Stimulated activated naive CD8-positive, alpha-beta T cell treated with anti-CD3 and anti-CD28 coated beads, Interleukin-15, Interleukin-2, amounts not matched to agents 100 ng/mL and 50 ng/mL, for 24 hours (primary cell): ENCODE data around the gene SNX3.

ENCODE experiments used
- H3K27ac Mint-ChIP-seq: one replicate; pipeline ENCODE4 v1.8.0; 2021; ENCODE audit warnings: mild to moderate bottlenecking, mixed read lengths
- H3K27me3 Mint-ChIP-seq: one replicate; pipeline ENCODE4 v1.8.0; 2021; ENCODE audit warnings: mixed read lengths
- H3K36me3 Mint-ChIP-seq: one replicate; pipeline ENCODE4 v1.8.0; 2021; ENCODE audit warnings: low read depth, mixed read lengths
- H3K4me1 Mint-ChIP-seq: one replicate; pipeline ENCODE4 v1.8.0; 2021; ENCODE audit warnings: low read depth, mixed read lengths
- H3K4me3 Mint-ChIP-seq: one replicate; pipeline ENCODE4 v1.8.0; 2021; ENCODE audit warnings: mild to moderate bottlenecking, mixed read lengths
- H3K9me3 Mint-ChIP-seq: one replicate; pipeline ENCODE4 v1.8.0; 2021; ENCODE audit warnings: mixed read lengths

Gene SNX3

GRCh38 chr6:108174371-108175175, 86.3 kb downstream of the SNX3 start:
- peaks cover 25% of the 10 kb centered on the region for H3K4me1 Mint-ChIP-seq
- no peaks in the 10 kb centered on the region for H3K9me3 Mint-ChIP-seq
- H3K4me3 Mint-ChIP-seq: no peak overlapping the region
- no peaks in the 10 kb centered on the region for H3K36me3 Mint-ChIP-seq
- H3K27me3 Mint-ChIP-seq: peaks cover 94% of the 10 kb centered on the region
- H3K27ac Mint-ChIP-seq: no peak overlapping the region

GRCh38 chr6:108171918-108172516, 88.8 kb downstream of the SNX3 start:
- H3K4me3 Mint-ChIP-seq: no peak overlapping the region
- no peaks in the 10 kb centered on the region for H3K9me3 Mint-ChIP-seq
- peaks cover 43% of the 10 kb centered on the region for H3K4me1 Mint-ChIP-seq
- H3K36me3 Mint-ChIP-seq: no peaks in the 10 kb centered on the region
- H3K27me3 Mint-ChIP-seq: peaks cover 87% of the 10 kb centered on the region
- no peak overlapping the region for H3K27ac Mint-ChIP-seq

DNA sequence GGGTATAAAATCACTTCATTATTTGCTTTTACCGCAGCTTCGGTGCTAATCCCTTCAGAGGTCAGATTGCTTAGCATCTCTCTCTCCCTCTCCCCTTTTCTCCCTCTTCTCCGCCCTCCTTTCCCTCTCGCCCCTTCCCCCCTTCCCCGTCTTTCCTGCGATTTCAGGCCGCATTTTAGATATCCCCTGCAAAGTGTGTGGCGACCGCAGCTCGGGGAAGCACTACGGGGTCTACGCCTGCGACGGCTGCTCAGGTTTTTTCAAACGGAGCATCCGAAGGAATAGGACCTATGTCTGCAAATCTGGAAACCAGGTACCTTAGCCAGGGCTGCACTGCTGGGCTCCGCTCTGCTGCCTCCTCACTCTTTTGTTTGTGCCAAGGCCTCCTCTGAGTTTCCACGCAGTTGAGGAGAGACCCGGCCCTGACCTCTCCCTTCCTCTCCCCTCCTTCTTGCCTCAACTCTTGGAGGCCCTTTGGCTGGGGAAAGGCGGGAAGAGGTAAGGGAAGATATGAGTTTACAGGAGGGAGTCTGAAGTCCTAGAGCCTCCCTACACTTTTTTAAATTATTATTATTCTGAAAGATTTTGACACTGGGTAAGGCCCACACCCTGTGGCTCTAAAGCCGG, 89.4 kb downstream of the SNX3 start:
- Mint-ChIP-seq H3K27ac (no peak overlapping the region), H3K4me1 (peaks cover 46% of the 10 kb centered on the region), H3K4me3 (no peak overlapping the region), H3K27me3 (peaks cover 87% of the 10 kb centered on the region), H3K36me3 (no peaks in the 10 kb centered on the region), H3K9me3 (no peaks in the 10 kb centered on the region)

DNA sequence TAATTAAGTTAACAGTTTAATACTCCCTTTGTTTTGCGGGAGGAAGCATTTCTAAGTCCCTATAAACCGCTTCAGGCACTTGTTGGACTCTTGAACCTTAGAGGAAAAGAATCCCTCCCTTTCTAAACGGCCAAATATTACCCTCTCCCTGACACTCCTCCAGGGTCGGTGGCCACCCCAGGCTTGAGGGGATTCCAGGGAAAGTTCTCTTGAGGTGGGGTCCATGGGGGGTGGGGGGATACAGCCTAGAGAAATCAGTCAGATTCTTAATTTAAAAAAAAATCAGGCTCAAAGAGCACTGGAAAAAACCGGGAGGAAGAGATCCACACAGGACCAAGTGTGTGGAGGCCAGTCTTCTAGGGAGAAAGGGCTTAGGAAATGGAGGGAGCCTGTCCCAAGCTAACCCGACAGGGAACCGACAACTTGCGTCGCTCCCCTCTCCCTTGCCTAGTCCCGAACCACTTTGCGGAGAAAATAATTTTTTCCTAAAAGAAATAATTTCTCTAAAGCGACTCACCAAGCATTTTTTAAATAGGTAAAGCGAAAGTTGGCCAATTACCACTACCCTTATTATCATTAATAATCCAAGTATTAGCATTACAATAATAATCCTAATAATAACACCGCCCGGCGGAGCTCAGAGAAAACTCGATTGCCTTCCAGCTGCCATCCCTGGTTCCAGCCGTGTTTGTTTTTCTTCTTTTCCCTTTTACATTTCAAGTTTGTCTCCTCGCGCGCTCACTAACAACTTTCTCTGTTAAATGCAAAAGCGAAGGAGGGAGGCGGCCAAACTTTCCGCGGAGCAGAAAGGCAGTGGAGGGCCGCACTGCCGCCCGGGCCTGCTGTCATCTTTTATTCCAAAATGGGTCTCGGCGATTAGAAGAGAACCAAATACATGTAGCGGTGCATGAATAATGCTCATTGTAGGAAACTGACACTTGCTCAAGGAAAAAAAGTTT, 90.2 kb downstream of the SNX3 start:
- Mint-ChIP-seq H3K27ac (no peak overlapping the region), H3K9me3 (no peaks in the 10 kb centered on the region), H3K27me3 (peaks cover 87% of the 10 kb centered on the region), H3K4me3 (peak overlapping the region; percentile 6), H3K36me3 (no peaks in the 10 kb centered on the region), H3K4me1 (peaks cover 48% of the 10 kb centered on the region)

DNA sequence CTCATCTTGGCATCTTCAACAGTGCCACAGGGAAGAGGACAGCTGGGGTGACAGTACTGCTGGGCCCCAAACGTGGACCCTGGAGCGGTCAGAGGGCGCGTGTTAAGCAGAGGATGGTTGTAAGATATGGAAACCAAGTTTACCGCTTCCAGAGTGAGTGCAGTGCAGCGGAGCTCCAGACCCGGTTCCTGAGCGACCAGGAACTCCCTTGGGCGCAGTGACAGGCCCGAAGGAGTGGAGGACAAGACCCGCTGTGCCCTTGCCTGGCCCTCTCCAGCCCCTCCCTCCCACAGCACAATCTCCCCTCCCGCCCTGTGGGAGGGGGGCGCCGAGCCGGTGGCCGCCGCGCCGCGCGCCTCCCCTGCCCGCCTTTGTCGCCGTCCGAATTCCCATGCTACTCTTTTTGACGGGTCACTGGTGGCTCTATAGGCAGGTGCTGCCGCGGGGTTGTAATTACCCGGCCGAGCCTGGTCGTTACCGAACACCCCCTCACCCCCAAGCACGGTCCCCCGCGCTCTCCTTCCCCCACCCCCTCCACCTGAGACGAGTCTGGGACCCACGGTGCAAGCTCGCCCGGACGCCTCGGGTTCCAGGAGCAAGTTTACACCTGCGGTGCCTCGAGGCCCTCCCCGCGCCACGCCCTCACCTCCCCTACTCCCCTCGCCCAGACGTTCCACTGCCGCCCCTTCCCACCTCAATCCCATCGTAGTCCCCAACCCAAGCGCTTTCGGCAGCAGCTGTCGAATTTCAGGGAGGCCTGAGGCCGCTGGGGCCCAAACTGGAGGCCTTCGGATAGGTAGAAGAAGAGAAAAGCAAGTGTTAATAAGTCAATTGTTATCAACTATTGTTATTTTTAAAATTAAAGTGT, 91.1 kb downstream of the SNX3 start:
- Mint-ChIP-seq H3K4me3 (peak overlapping the region; percentile 65), H3K27me3 (peaks cover 87% of the 10 kb centered on the region), H3K27ac (no peak overlapping the region), H3K4me1 (peaks cover 51% of the 10 kb centered on the region), H3K36me3 (no peaks in the 10 kb centered on the region), H3K9me3 (no peaks in the 10 kb centered on the region)

GRCh38 chr6:108168501-108169463, 92.1 kb downstream of the SNX3 start:
- H3K4me1 Mint-ChIP-seq: peaks cover 54% of the 10 kb centered on the region
- H3K9me3 Mint-ChIP-seq: no peaks in the 10 kb centered on the region

GRCh38 chr6:108168090-108168463, 92.8 kb downstream of the SNX3 start:
- H3K27me3 Mint-ChIP-seq: peaks cover 91% of the 10 kb centered on the region
- peaks cover 56% of the 10 kb centered on the region for H3K4me1 Mint-ChIP-seq
- H3K27ac Mint-ChIP-seq: no peak overlapping the region
- H3K36me3 Mint-ChIP-seq: no peaks in the 10 kb centered on the region
- H3K9me3 Mint-ChIP-seq: no peaks in the 10 kb centered on the region
- peak overlapping the region; percentile 62 for H3K4me3 Mint-ChIP-seq

More at GRCh38 chr6:108168501-108169463, 92.1 kb downstream of the SNX3 start:
- Mint-ChIP-seq H3K36me3 (no peaks in the 10 kb centered on the region), H3K27ac (no peak overlapping the region), H3K27me3 (peaks cover 90% of the 10 kb centered on the region), H3K4me3 (peak overlapping the region; percentile 65)

DNA sequence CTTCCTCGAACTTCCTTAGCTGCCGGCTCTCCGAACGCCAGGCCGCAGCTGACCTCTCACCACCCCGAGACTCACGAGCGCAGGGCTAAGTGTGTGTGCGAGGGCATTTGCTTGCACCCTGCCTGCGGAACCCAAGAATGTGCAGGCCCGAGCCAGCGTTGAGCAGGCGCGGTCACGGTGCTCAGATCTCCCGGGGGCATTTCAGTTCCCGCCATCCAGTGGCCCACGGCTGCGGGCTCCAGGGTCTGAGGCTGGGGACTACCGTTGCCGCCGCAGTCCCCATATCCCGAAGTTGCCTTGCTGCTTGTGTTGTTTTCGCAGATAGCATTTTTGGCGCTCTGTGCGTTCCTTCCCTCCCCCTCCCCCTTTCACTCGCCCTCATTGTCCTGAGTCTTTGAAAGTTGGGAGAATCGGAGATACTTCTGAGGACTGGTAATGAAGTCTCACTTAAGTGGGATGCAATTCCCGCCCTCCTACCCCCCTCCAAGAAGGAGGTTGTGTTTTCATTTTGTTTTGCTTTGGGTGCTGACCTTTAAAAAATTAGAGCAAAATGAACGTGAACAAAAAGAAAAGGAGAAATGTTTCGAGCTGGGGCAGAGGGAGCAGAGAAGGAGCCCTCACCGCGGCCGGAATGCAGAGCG, 93.3 kb downstream of the SNX3 start:
- Mint-ChIP-seq H3K36me3 (no peaks in the 10 kb centered on the region), H3K9me3 (no peaks in the 10 kb centered on the region), H3K27me3 (peaks cover 91% of the 10 kb centered on the region), H3K27ac (no peak overlapping the region), H3K4me1 (peaks cover 56% of the 10 kb centered on the region), H3K4me3 (peak overlapping the region; percentile 62)

GRCh38 chr6:108166664-108167448, 94.0 kb downstream of the SNX3 start:
- peaks cover 56% of the 10 kb centered on the region for H3K4me1 Mint-ChIP-seq
- H3K27me3 Mint-ChIP-seq: peaks cover 91% of the 10 kb centered on the region
- no peak overlapping the region for H3K27ac Mint-ChIP-seq
- H3K4me3 Mint-ChIP-seq: peak overlapping the region; percentile 62
- no peaks in the 10 kb centered on the region for H3K36me3 Mint-ChIP-seq
- no peaks in the 10 kb centered on the region for H3K9me3 Mint-ChIP-seq

- H3K27me3 Mint-ChIP-seq: peaks cover 91% of the 10 kb centered on the region
- H3K27ac Mint-ChIP-seq: peak within 1 kb of the TSS; percentile 43
- peak within 1 kb of the TSS; percentile 62 for H3K4me3 Mint-ChIP-seq
- no peaks in the 10 kb centered on the region for H3K9me3 Mint-ChIP-seq
- peaks cover 52% of the 10 kb centered on the region for H3K4me1 Mint-ChIP-seq
- H3K36me3 Mint-ChIP-seq: no peaks in the 10 kb centered on the region
Observed at GRCh38 chr6:108165714-108166663, 94.9 kb downstream of the SNX3 start, which contains the start of gene NR2E1. NR2E1 (plus strand) TSS chr6:108166022; CDS start chr6:108166766, 744 bp downstream.
